Activated CD8-positive, alpha-beta memory T cell treated with anti-CD3 and anti-CD28 coated beads for 24 hours (primary cell): ENCODE results near the gene ICA1L.
"Not testable (repeated sequence)": the region's sequence is repeated elsewhere in the genome, so short reads cannot be mapped to it uniquely, and the experiment has no call there.

ENCODE experiments used
- DNase-seq: peaks from one replicate; pipeline ENCODE4 v3.0.0-alpha.2; 2020

ICA1L gene

GRCh38 chr2:202871300-202872141 is at the start of gene ICA1L:
Gene ICA1L (minus strand): TSS chr2:202871766. CDS start chr2:202829009, 42,757 bp downstream.
- peak; percentile 86 for DNase-seq

GRCh38 chr2:202918860-202919259 is 47.3 kb upstream of the ICA1L start:
- DNase-seq: no peak

GRCh38 chr2:202912342-202913201 is 41.0 kb upstream of the ICA1L start:
- DNase-seq: peak; percentile 85

GRCh38 chr2:202911512-202912341 is 40.2 kb upstream of the ICA1L start, which contains the start of the genes CARF and WDR12:
Gene CARF (plus strand): TSS chr2:202912275. CDS start chr2:202941903, 29,628 bp downstream.
Gene WDR12 (minus strand): TSS chr2:202911673. CDS start chr2:202911476, 197 bp downstream.
- peak; percentile 92 for DNase-seq

GRCh38 chr2:202911203-202911511 is 39.6 kb upstream of the ICA1L start:
- no peak for DNase-seq

GRCh38 chr2:202910698-202911097 is 39.1 kb upstream of the ICA1L start:
- DNase-seq: no peak

- DNase-seq: not testable (repeated sequence)
Measured at GRCh38 chr2:202910250-202910649, 38.7 kb upstream of the ICA1L start.

- DNase-seq: no peak
Measured at GRCh38 chr2:202909394-202910192, 38.0 kb upstream of the ICA1L start.

GRCh38 chr2:202908186-202908585 is 36.6 kb upstream of the ICA1L start:
- DNase-seq: no peak

GRCh38 chr2:202905507-202905906 is 33.9 kb upstream of the ICA1L start:
- DNase-seq: not testable (repeated sequence)

GRCh38 chr2:202885190-202885589 is 13.6 kb upstream of the ICA1L start:
- DNase-seq: no peak

- no peak for DNase-seq
Measured at GRCh38 chr2:202883987-202884675, 12.6 kb upstream of the ICA1L start.

- DNase-seq: no peak
Measured at GRCh38 chr2:202881570-202881969, 10.0 kb upstream of the ICA1L start.

- DNase-seq: no peak
Measured at GRCh38 chr2:202877699-202878098, 6.1 kb upstream of the ICA1L start.

- DNase-seq: peak; percentile 84
Measured at GRCh38 chr2:202870431-202871299, 901 bp downstream of the ICA1L start.

- DNase-seq: no peak
Measured at GRCh38 chr2:202861987-202862386, 9.6 kb downstream of the ICA1L start.

- no peak for DNase-seq
Measured at GRCh38 chr2:202858601-202859000, 13.0 kb downstream of the ICA1L start.

GRCh38 chr2:202849343-202849742 is 22.2 kb downstream of the ICA1L start:
- DNase-seq: not testable (repeated sequence)

- DNase-seq: no peak
Measured at GRCh38 chr2:202848813-202849212, 22.8 kb downstream of the ICA1L start.
